Measurements from ENCODE around the gene PRAMEF12. TPM values are rescaled to one million over a fixed set of nuclear protein-coding genes. Genes with fewer than 3 reads are reported as not detected.
"Not testable (repeated sequence)": the region's sequence is repeated elsewhere in the genome, so short reads cannot be mapped to it uniquely, and the experiment has no call there.

Gene PRAMEF12
- not detected for total RNA-seq
- polyA plus RNA-seq, result not detected

- 89% methylated on average over 5 of the region's 5 CpGs for WGBS
- Histone ChIP-seq H3K27ac (ENCODE audit: low read depth) (no peak within 1 kb of the TSS), H3K4me3 (ENCODE audit: low read depth, low read length) (no peak within 1 kb of the TSS), H3K4me1 (ENCODE audit: insufficient read depth) (no peaks in the 10 kb centered on the region), H3K36me3 (ENCODE audit: insufficient read depth) (no peaks in the 10 kb centered on the region)
- DNase-seq (ENCODE audit: extremely low spot score), result no peak
Measured at GRCh38 chr1:12773438-12773837, at the start of gene PRAMEF12. TSS of gene PRAMEF12 (plus strand) at chr1:12773738. CDS start at chr1:12774868, 1,130 bp downstream.

- DNase-seq (ENCODE audit: extremely low spot score), result no peak
- 80% methylated on average over 2 of the region's 2 CpGs for WGBS
- Histone ChIP-seq H3K27ac (ENCODE audit: low read depth) (no peak overlapping the region), H3K36me3 (ENCODE audit: insufficient read depth) (no peaks in the 10 kb centered on the region), H3K4me1 (ENCODE audit: insufficient read depth) (no peaks in the 10 kb centered on the region), H3K4me3 (ENCODE audit: low read depth, low read length) (no peak overlapping the region)
Measured at GRCh38 chr1:12728391-12728790, 45.1 kb upstream of the PRAMEF12 start.

GRCh38 chr1:12730156-12730555 lies 43.4 kb upstream of the PRAMEF12 start:
- Histone ChIP-seq H3K27ac (ENCODE audit: low read depth) (no peak overlapping the region), H3K36me3 (ENCODE audit: insufficient read depth) (no peaks in the 10 kb centered on the region), H3K4me3 (ENCODE audit: low read depth, low read length) (no peak overlapping the region), H3K4me1 (ENCODE audit: insufficient read depth) (no peaks in the 10 kb centered on the region)
- 82% methylated on average over 1 of the region's 1 CpG for WGBS
- DNase-seq (ENCODE audit: extremely low spot score), result no peak

GRCh38 chr1:12731084-12731483 lies 42.5 kb upstream of the PRAMEF12 start:
- H3K27ac ChIP-seq (ENCODE audit: low read depth); H3K4me3 ChIP-seq (ENCODE audit: low read depth, low read length); H3K36me3 ChIP-seq (ENCODE audit: insufficient read depth); H3K4me1 ChIP-seq (ENCODE audit: insufficient read depth); DNase-seq (ENCODE audit: extremely low spot score): not testable (repeated sequence)
- 77% methylated on average over 2 of the region's 2 CpGs for WGBS

GRCh38 chr1:12734651-12735050 lies 38.9 kb upstream of the PRAMEF12 start:
- WGBS, result 57% methylated on average over 3 of the region's 3 CpGs
- no peaks in the 10 kb centered on the region for H3K4me1 ChIP-seq (ENCODE audit: insufficient read depth)
- no peak for DNase-seq (ENCODE audit: extremely low spot score)

GRCh38 chr1:12738934-12739333 lies 34.6 kb upstream of the PRAMEF12 start:
- Histone ChIP-seq H3K36me3 (ENCODE audit: insufficient read depth) (no peaks in the 10 kb centered on the region), H3K4me1 (ENCODE audit: insufficient read depth) (no peaks in the 10 kb centered on the region), H3K4me3 (ENCODE audit: low read depth, low read length) (no peak overlapping the region), H3K27ac (ENCODE audit: low read depth) (no peak overlapping the region)
- WGBS, result 90% methylated on average over 1 of the region's 1 CpG
- DNase-seq (ENCODE audit: extremely low spot score), result no peak

More at GRCh38 chr1:12734651-12735050, 38.9 kb upstream of the PRAMEF12 start:
- Histone ChIP-seq H3K4me3 (ENCODE audit: low read depth, low read length) (no peak overlapping the region), H3K27ac (ENCODE audit: low read depth) (no peak overlapping the region), H3K36me3 (ENCODE audit: insufficient read depth) (no peaks in the 10 kb centered on the region)

GRCh38 chr1:12739613-12740012 lies 33.9 kb upstream of the PRAMEF12 start:
- H3K4me3 ChIP-seq (ENCODE audit: low read depth, low read length), result no peak overlapping the region
- DNase-seq (ENCODE audit: extremely low spot score), result no peak
- 78% methylated on average over 5 of the region's 5 CpGs for WGBS
- H3K36me3 ChIP-seq (ENCODE audit: insufficient read depth), result no peaks in the 10 kb centered on the region
- H3K27ac ChIP-seq (ENCODE audit: low read depth), result no peak overlapping the region
- no peaks in the 10 kb centered on the region for H3K4me1 ChIP-seq (ENCODE audit: insufficient read depth)

GRCh38 chr1:12741946-12742345 lies 31.6 kb upstream of the PRAMEF12 start:
- Histone ChIP-seq H3K4me1 (ENCODE audit: insufficient read depth) (no peaks in the 10 kb centered on the region), H3K36me3 (ENCODE audit: insufficient read depth) (no peaks in the 10 kb centered on the region), H3K27ac (ENCODE audit: low read depth) (no peak overlapping the region), H3K4me3 (ENCODE audit: low read depth, low read length) (no peak overlapping the region)
- no peak for DNase-seq (ENCODE audit: extremely low spot score)
- 81% methylated on average over 3 of the region's 3 CpGs for WGBS

- Histone ChIP-seq H3K36me3 (ENCODE audit: insufficient read depth) (no peaks in the 10 kb centered on the region), H3K4me3 (ENCODE audit: low read depth, low read length) (no peak overlapping the region), H3K4me1 (ENCODE audit: insufficient read depth) (no peaks in the 10 kb centered on the region), H3K27ac (ENCODE audit: low read depth) (no peak overlapping the region)
- 66% methylated on average over 3 of the region's 3 CpGs for WGBS
- no peak for DNase-seq (ENCODE audit: extremely low spot score)
Measured at GRCh38 chr1:12745126-12745991, 28.2 kb upstream of the PRAMEF12 start.

- Histone ChIP-seq H3K36me3 (ENCODE audit: insufficient read depth) (no peaks in the 10 kb centered on the region), H3K4me1 (ENCODE audit: insufficient read depth) (no peaks in the 10 kb centered on the region), H3K4me3 (ENCODE audit: low read depth, low read length) (no peak within 1 kb of the TSS), H3K27ac (ENCODE audit: low read depth) (no peak within 1 kb of the TSS)
- no peak for DNase-seq (ENCODE audit: extremely low spot score)
- WGBS, result 24% methylated on average over 2 of the region's 2 CpGs
Measured at GRCh38 chr1:12745992-12746323, 27.6 kb upstream of the PRAMEF12 start, which contains the start of gene CFAP107. TSS of gene CFAP107 (plus strand) at chr1:12746200. CDS start at chr1:12746431, 231 bp downstream.

- Histone ChIP-seq H3K4me3 (ENCODE audit: low read depth, low read length) (no peak overlapping the region), H3K4me1 (ENCODE audit: insufficient read depth) (no peaks in the 10 kb centered on the region), H3K27ac (ENCODE audit: low read depth) (no peak overlapping the region), H3K36me3 (ENCODE audit: insufficient read depth) (no peaks in the 10 kb centered on the region)
- no peak for DNase-seq (ENCODE audit: extremely low spot score)
Measured at GRCh38 chr1:12748778-12749355, 24.7 kb upstream of the PRAMEF12 start.

- Histone ChIP-seq H3K4me1 (ENCODE audit: insufficient read depth) (no peaks in the 10 kb centered on the region), H3K27ac (ENCODE audit: low read depth) (no peak overlapping the region), H3K36me3 (ENCODE audit: insufficient read depth) (no peaks in the 10 kb centered on the region), H3K4me3 (ENCODE audit: low read depth, low read length) (no peak overlapping the region)
- WGBS, result 85% methylated on average over 4 of the region's 4 CpGs
- DNase-seq (ENCODE audit: extremely low spot score), result no peak
Measured at GRCh38 chr1:12754738-12755137, 18.8 kb upstream of the PRAMEF12 start.

- Histone ChIP-seq H3K27ac (ENCODE audit: low read depth) (no peak overlapping the region), H3K4me1 (ENCODE audit: insufficient read depth) (no peaks in the 10 kb centered on the region), H3K36me3 (ENCODE audit: insufficient read depth) (no peaks in the 10 kb centered on the region), H3K4me3 (ENCODE audit: low read depth, low read length) (no peak overlapping the region)
- 68% methylated on average over 2 of the region's 2 CpGs for WGBS
- no peak for DNase-seq (ENCODE audit: extremely low spot score)
Measured at GRCh38 chr1:12756273-12756672, 17.3 kb upstream of the PRAMEF12 start.

- Histone ChIP-seq H3K27ac (ENCODE audit: low read depth) (no peak overlapping the region), H3K4me1 (ENCODE audit: insufficient read depth) (no peaks in the 10 kb centered on the region), H3K4me3 (ENCODE audit: low read depth, low read length) (no peak overlapping the region), H3K36me3 (ENCODE audit: insufficient read depth) (no peaks in the 10 kb centered on the region)
- WGBS, result 67% methylated on average over 6 of the region's 6 CpGs
- DNase-seq (ENCODE audit: extremely low spot score), result no peak
Measured at GRCh38 chr1:12756768-12757413, 16.6 kb upstream of the PRAMEF12 start.

Data from urinary bladder (tissue), 4 donors.